Articular chondrocyte of knee joint (primary cell): Measurements from ENCODE around the gene CGNL1. TPM values are rescaled to one million over a fixed set of nuclear protein-coding genes. Genes with fewer than 3 reads are reported as not detected.

Source experiments
- small RNA-seq: library from RNA; depleted of rRNA; stranded (forward); fragments of <200 nt; gene quantifications from one replicate; pipeline ENCODE3, GENCODE V24; 2012
- total RNA-seq: library from RNA; depleted of rRNA; stranded (reverse); fragments of >200 nt; gene quantifications from 2 replicates; pipeline ENCODE4 v1.2.3, GENCODE V29; 2012

CGNL1 gene
- total RNA-seq, result 4.7 and 8.1 TPM in 2 replicates

GRCh38 chr15:57375827-57376695, at the start of gene CGNL1:
Gene CGNL1, plus strand, starts transcription at chr15:57376505. Its CDS starts 61,495 bp downstream, at chr15:57438000.

GRCh38 chr15:57591822-57592367, 215.6 kb downstream of the CGNL1 start, which contains the start of gene MYZAP:
Gene MYZAP, plus strand, starts transcription at chr15:57591904. Its CDS starts 131 bp downstream, at chr15:57592035.

Small RNA genes within 50 kb of the gene (small RNA-seq; reads per million reads assigned to genes)
- not detected for gene RNU6-844P

Other genes starting within 250 kb of the CGNL1 start
- gene MYZAP, start 215.4 kb downstream of the CGNL1 start, total RNA-seq, result 0.65 and 1.6 TPM in 2 replicates